HepG2 (cell line): ENCODE measurements around the gene SHLD1. TPM values are rescaled to one million over a fixed set of nuclear protein-coding genes. Genes with fewer than 3 reads are reported as not detected.
A peak's percentile ranks its signal among the peaks of the same experiment; 100 is the strongest.
"Not testable (repeated sequence)": the region's sequence is repeated elsewhere in the genome, so short reads cannot be mapped to it uniquely, and the experiment has no call there.

Experiments
- ATAC-seq: fragments of 200-7000 bp; cut with Tn5 transposase; 3 replicates; pipeline ENCODE4 v1.9.1; 2020; ENCODE audit warnings: mild to moderate bottlenecking, moderate library complexity
- BruUV-seq: library from RNA; stranded (reverse); fragments of 400-500 nt; replicated peaks from 2 replicates; lab custom pipeline; 2021; lab: Mats Ljungman, UMichigan
- CTCF ChIA-PET: fragments of 300-600 bp; formaldehyde crosslinking; extraction: SDS; loops from one replicate; lab custom pipeline; 2021; ENCODE audit warnings: low total read pairs, inconsistent platforms, low intra/inter-chr PET ratio; lab: Yijun Ruan, JAX
- POLR2A ChIA-PET: fragments of 350-600 bp; sonication (Branson Sonifier 250); formaldehyde crosslinking; loops from one replicate; lab custom pipeline; 2020; ENCODE audit warnings: antibody characterized with exemption, inconsistent platforms; lab: Yijun Ruan, JAX
- DNase-seq: peaks from one replicate; pipeline ENCODE4 v3.0.0-alpha.2; 2015; ENCODE audit warnings: low spot score
- FAIRE-seq: peaks from 3 replicates; lab custom pipeline; 2011; peaks lifted over from hg19 to GRCh38; lab: Jason Lieb, UNC
- H2AFZ ChIP-seq: one replicate; pipeline ENCODE4 v1.6.1; 2011; ENCODE audit warnings: low read length, inconsistent platforms
- H3K27ac ChIP-seq: fragments of 300-600 bp; 3 replicates; pipeline ENCODE4 v1.8.0; 2011; ENCODE audit warnings: mixed run types, mild to moderate bottlenecking, mixed read lengths, low read length, inconsistent platforms; ENCODE audit not compliant: insufficient read depth; ENCODE audit errors: extremely low read length
- H3K27me3 ChIP-seq, 2 experiments: fragments of 200-600 bp in 1 of 2; 2 replicates in 1 of 2; 3 replicates in 1 of 2; pipeline versions ENCODE4 v1.6.0 to v1.8.0; 2011; ENCODE audit warnings: low read length in 2 of 2, mild to moderate bottlenecking in 2 of 2, moderate library complexity in 2 of 2, inconsistent platforms in 1 of 2; ENCODE audit not compliant: insufficient read depth in 2 of 2, control insufficient read depth in 1 of 2
- H3K36me3 ChIP-seq, 2 experiments: fragments of 200-600 bp in 1 of 2; replicated peaks in 1 of 2; 2 replicates in 1 of 2; 3 replicates in 1 of 2; pipeline versions ENCODE4 v1.5.1 to v1.8.0; 2011; ENCODE audit warnings: low read length in 2 of 2, inconsistent platforms in 1 of 2; ENCODE audit not compliant: insufficient read depth in 2 of 2, control insufficient read depth in 1 of 2
- H3K4me1 ChIP-seq: 2 replicates; pipeline ENCODE4 v1.5.1; 2012; ENCODE audit warnings: low read length, inconsistent platforms; ENCODE audit not compliant: insufficient read depth
- H3K4me2 ChIP-seq: 2 replicates; pipeline ENCODE4 v1.6.0; 2011; ENCODE audit warnings: low read depth, low read length, inconsistent platforms
- H3K4me3 ChIP-seq, 3 experiments: fragments of 200-600 bp in 1 of 3; sonication (generic), shearing (Covaris generic) in 1 of 3; replicated peaks in 1 of 3; 2 replicates each; pipeline ENCODE4 v1.5.1; 2011 to 2016; ENCODE audit warnings: low read length in 3 of 3, inconsistent platforms in 2 of 3, low read depth in 2 of 3, mild to moderate bottlenecking in 2 of 3, control low read depth in 1 of 3, mixed read lengths in 1 of 3; ENCODE audit not compliant: insufficient read depth in 1 of 3
- H3K79me2 ChIP-seq: one replicate; pipeline ENCODE4 v1.6.1; 2011; ENCODE audit warnings: low read length, inconsistent platforms; ENCODE audit not compliant: insufficient read depth
- H3K9ac ChIP-seq: 2 replicates; pipeline ENCODE4 v1.6.0; 2011; ENCODE audit warnings: mild to moderate bottlenecking, low read depth, low read length, inconsistent platforms; ENCODE audit not compliant: insufficient read depth
- H3K9me3 ChIP-seq: 2 replicates; pipeline ENCODE4 v1.5.1; 2012; ENCODE audit warnings: mild to moderate bottlenecking, low read length
- H4K20me1 ChIP-seq: 2 replicates; pipeline ENCODE4 v1.6.0; 2011; ENCODE audit warnings: inconsistent platforms, mild to moderate bottlenecking, low read length, moderate library complexity; ENCODE audit not compliant: insufficient read depth
- ELK4 ChIP-seq: sonication (generic); formaldehyde crosslinking; IDR thresholded peaks from 2 replicates; pipeline ENCODE4 v1.9.0; 2021; ENCODE audit warnings: missing genetic modification reagents, borderline replicate concordance
- FIP1L1 ChIP-seq: fragments of 200-400 bp; formaldehyde crosslinking; IDR thresholded peaks from 2 replicates; pipeline ENCODE4 v1.6.1; 2018; ENCODE audit warnings: low read depth, mild to moderate bottlenecking, low read length, moderate library complexity, borderline replicate concordance; ENCODE audit not compliant: insufficient read depth
- HDAC6 ChIP-seq: fragments of 200-600 bp; sonication (generic); IDR thresholded peaks from 2 replicates; pipeline ENCODE4 v1.7.0; 2017; ENCODE audit warnings: mild to moderate bottlenecking, antibody characterized with exemption, low read length, low read depth
- IKZF4 ChIP-seq: sonication (generic); formaldehyde crosslinking; IDR thresholded peaks from 2 replicates; pipeline ENCODE4 v1.5.1; 2020; ENCODE audit warnings: borderline replicate concordance, mild to moderate bottlenecking, low read depth, missing genetic modification reagents; ENCODE audit errors: not compliant biosample characterization
- NFRKB ChIP-seq: fragments of 450-650 bp; IDR thresholded peaks from 2 replicates; pipeline ENCODE4 v1.6.1; 2017
- NR3C1 ChIP-seq: sonication (generic); formaldehyde crosslinking; IDR thresholded peaks from 2 replicates; pipeline ENCODE4 v1.4.0; 2020; ENCODE audit warnings: missing genetic modification reagents
- SOX5 ChIP-seq: IDR thresholded peaks from 2 replicates; pipeline ENCODE4 v1.6.1; 2016; ENCODE audit warnings: borderline replicate concordance
- TCF7 ChIP-seq: sonication (generic); IDR thresholded peaks from 2 replicates; pipeline ENCODE4 v1.6.1; 2016; ENCODE audit warnings: antibody characterized with exemption, low read depth
- ZNF414 ChIP-seq: sonication (generic); formaldehyde crosslinking; IDR thresholded peaks from 2 replicates; pipeline ENCODE4 v1.5.0; 2020; ENCODE audit warnings: missing genetic modification reagents
- ZNF770 ChIP-seq: sonication (generic); formaldehyde crosslinking; IDR thresholded peaks from 2 replicates; pipeline ENCODE4 v1.5.0; 2020; ENCODE audit warnings: mild to moderate bottlenecking, missing genetic modification reagents
- WGBS: methylation state at CpG from one replicate; pipeline ENCODE4 v1.1.6; 2017; ENCODE audit warnings: low lambda C conversion rate; 5-methylcytosine and 5-hydroxymethylcytosine counted together
- in situ Hi-C: cut with HindIII; loops from 2 replicates; pipeline ENCODE4 v1.10.0; 2017; ENCODE audit warnings: low pct_unique_long_range_greater_than_20kb; ENCODE audit not compliant: extremely low pct_ligation_motif_present
- intact Hi-C: fragments of 100-400 bp; cut with micrococcal nuclease; formaldehyde crosslinking; loops from one replicate; pipeline ENCODE4 v1.10.0; 2022; ENCODE audit not compliant: unreplicated experiment
- polyA plus RNA-seq, 8 experiments: library from polyadenylated mRNA; depleted of rRNA in 3 of 8; stranded (reverse) in 7 of 8; unstranded in 1 of 8; fragments of >200 nt; fragmentation: Illumina TruSeq in 4 of 8; extraction: Trizol in 4 of 8; gene quantifications; 2 replicates each; pipeline versions ENCODE4 v1.2.1 to v1.2.3, GENCODE V29; 2011 to 2016; ENCODE audit warnings: low read depth in 4 of 8, missing spikeins in 1 of 8, mixed read lengths in 1 of 8; ENCODE audit not compliant: insufficient read depth in 1 of 8
- total RNA-seq, 5 experiments: library from RNA; depleted of rRNA; stranded (reverse); fragments of >200 nt; fragmentation: Illumina TruSeq; extraction: Trizol; gene quantifications; 2 replicates each; pipeline ENCODE4 v1.2.3, GENCODE V29; 2016; ENCODE audit warnings: low read depth in 1 of 5
- TF ChIP-seq, protein P1 (sequence below): sonication (generic); formaldehyde crosslinking; conservative IDR thresholded peaks from 2 replicates; pipeline ENCODE4 v1.4.0; 2020; ENCODE audit warnings: missing genetic modification reagents

Gene SHLD1
- total and polyA plus RNA-seq, 2 of the 13 experiments (the other 11 are each of a cell fraction or from before 2014, with no cell fraction given) = 8.9 to 10.0 TPM

- 69% methylated on average over 5 of the region's 5 CpGs for WGBS
- DNase-seq, H3K9ac ChIP-seq, H3K27me3 ChIP-seq, H3K4me2 ChIP-seq, H4K20me1 ChIP-seq, H2AFZ ChIP-seq, H3K79me2 ChIP-seq, H3K9me3 ChIP-seq, FAIRE-seq, BruUV-seq, ATAC-seq, H3K36me3 ChIP-seq, H3K4me3 ChIP-seq, in situ Hi-C loops, CTCF ChIA-PET, H3K27ac ChIP-seq, intact Hi-C loops: not testable (repeated sequence)
- 0 out of 2 replicates have a peak, but pooled peaks have one; percentile 12 for TF ChIP-seq ZNF770 (CRISPR knock-in tag)
- POLR2A ChIA-PET = interaction anchor here (1.4 kb wide), 1 partner anchor 10 kb away, joined by 3 read pairs; the partner anchor contains the start of gene SHLD1
- H3K4me1 ChIP-seq = peaks cover 34% of the 10 kb centered on the region
These were observed 9.6 kb upstream of the SHLD1 start for GRCh38 chr20:5740643-5741042.

DNA sequence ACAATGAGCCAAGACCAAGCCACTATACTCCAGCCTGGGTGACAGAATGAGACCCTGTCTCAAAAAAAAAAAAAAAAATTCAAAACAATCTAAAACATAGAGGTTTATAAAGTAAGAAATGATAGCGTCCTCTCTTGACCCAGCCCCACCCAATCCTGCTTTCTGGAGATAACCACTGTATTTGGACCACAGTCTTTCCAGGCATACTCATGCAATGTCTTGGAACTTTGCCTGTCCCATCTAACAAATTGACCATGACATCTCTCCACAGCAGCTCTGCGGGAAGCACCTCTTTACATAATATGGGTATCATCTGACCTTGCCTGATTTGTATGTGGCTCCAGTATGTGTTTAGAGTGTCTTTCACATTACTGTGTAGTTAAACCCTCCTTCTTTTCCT, 9.1 kb upstream of the SHLD1 start:
- Histone ChIP-seq H4K20me1 (no peaks in the 10 kb centered on the region), H3K4me1 (peaks cover 36% of the 10 kb centered on the region), H3K27ac (no peak overlapping the region), H3K4me2 (no peak overlapping the region), H3K4me3 (no peak overlapping the region), H3K36me3 (no peaks in the 10 kb centered on the region), H3K9me3 (no peaks in the 10 kb centered on the region), H2AFZ (no peak overlapping the region), H3K27me3 (no peaks in the 10 kb centered on the region), H3K9ac (no peak overlapping the region), H3K79me2 (no peaks in the 10 kb centered on the region)
- in situ Hi-C loops (no loop called here), intact Hi-C loops (no loop called here)
- FAIRE-seq = no peak
- ATAC-seq = no peak
- BruUV-seq = no TSS peak
- ChIA-PET POLR2A (interaction anchor here (1.4 kb wide), 1 partner anchor 9 kb away, joined by 3 read pairs; the partner anchor contains the start of gene SHLD1), CTCF (no interaction called here)
- DNase-seq = no peak
- WGBS = 68% methylated on average over 2 of the region's 2 CpGs
- TF ChIP-seq IKZF4 (CRISPR knock-in tag) (no peak), FIP1L1 (no peak), NFRKB (no peak), HDAC6 (no peak), ELK4 (no peak), NR3C1 (CRISPR knock-in tag) (no peak), TCF7 (no peak), SOX5 (no peak), ZNF414 (CRISPR knock-in tag) (no peak)
- TF ChIP-seq, protein P1, sequence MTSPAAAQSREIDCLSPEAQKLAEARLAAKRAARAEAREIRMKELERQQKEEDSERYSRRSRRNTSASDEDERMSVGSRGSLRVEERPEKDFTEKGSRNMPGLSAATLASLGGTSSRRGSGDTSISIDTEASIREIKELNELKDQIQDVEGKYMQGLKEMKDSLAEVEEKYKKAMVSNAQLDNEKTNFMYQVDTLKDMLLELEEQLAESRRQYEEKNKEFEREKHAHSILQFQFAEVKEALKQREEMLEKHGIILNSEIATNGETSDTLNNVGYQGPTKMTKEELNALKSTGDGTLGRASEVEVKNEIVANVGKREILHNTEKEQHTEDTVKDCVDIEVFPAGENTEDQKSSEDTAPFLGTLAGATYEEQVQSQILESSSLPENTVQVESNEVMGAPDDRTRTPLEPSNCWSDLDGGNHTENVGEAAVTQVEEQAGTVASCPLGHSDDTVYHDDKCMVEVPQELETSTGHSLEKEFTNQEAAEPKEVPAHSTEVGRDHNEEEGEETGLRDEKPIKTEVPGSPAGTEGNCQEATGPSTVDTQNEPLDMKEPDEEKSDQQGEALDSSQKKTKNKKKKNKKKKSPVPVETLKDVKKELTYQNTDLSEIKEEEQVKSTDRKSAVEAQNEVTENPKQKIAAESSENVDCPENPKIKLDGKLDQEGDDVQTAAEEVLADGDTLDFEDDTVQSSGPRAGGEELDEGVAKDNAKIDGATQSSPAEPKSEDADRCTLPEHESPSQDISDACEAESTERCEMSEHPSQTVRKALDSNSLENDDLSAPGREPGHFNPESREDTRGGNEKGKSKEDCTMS = no peak
